Stomach smooth muscle (tissue), 2 donors: ENCODE data around the gene MSH5.

ENCODE experiments used
- H3K27ac ChIP-seq: one replicate; pipeline ENCODE4 v1.7.0; 2013; ENCODE audit warnings: mild to moderate bottlenecking, low read length, inconsistent platforms
- H3K27me3 ChIP-seq, 2 donors: one replicate each; pipeline ENCODE4 v1.7.0; 2013; ENCODE audit warnings: low read length in 2 of 2; ENCODE audit not compliant: insufficient read depth in 2 of 2, control insufficient read depth in 1 of 2
- H3K36me3 ChIP-seq, 2 donors: one replicate each; pipeline ENCODE4 v1.7.0; 2013; ENCODE audit warnings: low read length in 2 of 2; ENCODE audit not compliant: control insufficient read depth in 2 of 2, insufficient read depth in 2 of 2
- H3K4me1 ChIP-seq: one replicate; pipeline ENCODE4 v1.7.0; 2013; ENCODE audit warnings: low read length; ENCODE audit not compliant: control insufficient read depth, insufficient read depth
- H3K4me3 ChIP-seq, 2 donors: one replicate each; pipeline ENCODE4 v1.7.0; 2013; ENCODE audit warnings: low read length in 2 of 2
- H3K9ac ChIP-seq, 2 donors: one replicate each; pipeline ENCODE4 v1.7.0; 2013; ENCODE audit warnings: low read length in 2 of 2, mild to moderate bottlenecking in 1 of 2
- H3K9me3 ChIP-seq, 2 donors: one replicate each; pipeline ENCODE4 v1.7.0; 2013; ENCODE audit warnings: low read length in 2 of 2; ENCODE audit not compliant: control insufficient read depth in 2 of 2
- donor health status: healthy.
- donor health status: Pancreatic carcinoma.

MSH5 gene

DNA sequence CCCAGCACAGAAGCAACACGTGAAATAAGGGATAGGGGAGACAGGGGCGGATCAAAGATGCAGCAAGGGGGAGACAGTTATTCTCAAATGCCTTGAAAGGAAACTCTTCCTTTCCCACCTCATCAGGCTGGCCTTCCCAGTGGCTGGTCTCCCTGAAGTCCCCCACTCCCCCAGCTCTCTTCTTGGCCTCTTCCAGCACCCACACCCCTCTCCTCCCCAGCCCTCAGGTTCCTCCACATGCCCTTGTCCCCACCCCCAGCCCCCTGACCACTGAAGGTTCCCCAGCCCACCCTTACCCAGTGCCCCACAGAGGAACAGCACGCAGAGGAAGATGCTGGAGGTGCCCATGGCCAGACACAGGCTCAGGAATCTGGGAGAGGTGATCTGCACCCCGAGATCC lies 26.3 kb upstream of the MSH5 start:
- Histone ChIP-seq H3K27me3 (peaks cover 0 to 2% of the 10 kb centered on the region in 2 donors), H3K9ac (no peak overlapping the region), H3K36me3 (no peaks in the 10 kb centered on the region), H3K4me3 (no peak overlapping the region), H3K9me3 (no peaks in the 10 kb centered on the region), H3K4me1 (peaks cover 7% of the 10 kb centered on the region), H3K27ac (no peak overlapping the region)

DNA sequence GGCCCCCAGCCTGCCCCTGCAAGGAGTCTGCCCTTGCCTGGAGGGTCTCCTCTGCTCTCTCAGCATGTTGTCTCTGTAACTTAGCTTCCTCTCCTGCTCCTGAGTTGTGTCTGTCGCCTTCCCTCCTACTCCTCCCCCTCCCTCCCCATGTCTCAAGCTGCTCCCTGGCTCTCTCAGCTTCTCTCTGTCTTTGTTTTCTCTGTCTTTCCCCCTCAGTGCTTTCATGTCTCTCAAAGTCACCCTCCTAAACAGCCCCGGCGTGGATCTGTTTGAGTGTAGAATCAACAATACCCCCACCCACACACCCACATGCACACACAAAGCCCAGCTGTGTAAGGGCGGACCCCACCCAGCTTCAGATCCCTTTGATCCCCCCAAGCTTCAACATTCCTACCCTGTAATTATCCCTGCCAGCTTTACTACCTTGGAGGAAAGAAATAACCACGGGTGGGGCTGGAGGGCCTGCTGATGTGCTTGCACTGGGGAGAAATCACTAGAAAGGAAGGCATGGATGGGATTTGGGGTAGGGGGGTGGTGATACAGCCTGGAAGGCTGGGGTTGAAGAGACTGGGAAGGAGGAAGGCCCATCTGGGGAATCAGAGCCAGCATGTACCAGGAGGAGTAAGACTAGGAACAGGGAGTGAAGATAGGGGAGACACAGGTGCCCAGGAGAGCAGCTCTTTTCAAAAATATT lies 25.7 kb upstream of the MSH5 start:
- Histone ChIP-seq H3K4me1 (peaks cover 7% of the 10 kb centered on the region), H3K4me3 (no peak overlapping the region), H3K9ac (no peak overlapping the region), H3K27me3 (peaks cover 0 to 2% of the 10 kb centered on the region in 2 donors), H3K27ac (no peak overlapping the region), H3K9me3 (no peaks in the 10 kb centered on the region), H3K36me3 (no peaks in the 10 kb centered on the region)

DNA sequence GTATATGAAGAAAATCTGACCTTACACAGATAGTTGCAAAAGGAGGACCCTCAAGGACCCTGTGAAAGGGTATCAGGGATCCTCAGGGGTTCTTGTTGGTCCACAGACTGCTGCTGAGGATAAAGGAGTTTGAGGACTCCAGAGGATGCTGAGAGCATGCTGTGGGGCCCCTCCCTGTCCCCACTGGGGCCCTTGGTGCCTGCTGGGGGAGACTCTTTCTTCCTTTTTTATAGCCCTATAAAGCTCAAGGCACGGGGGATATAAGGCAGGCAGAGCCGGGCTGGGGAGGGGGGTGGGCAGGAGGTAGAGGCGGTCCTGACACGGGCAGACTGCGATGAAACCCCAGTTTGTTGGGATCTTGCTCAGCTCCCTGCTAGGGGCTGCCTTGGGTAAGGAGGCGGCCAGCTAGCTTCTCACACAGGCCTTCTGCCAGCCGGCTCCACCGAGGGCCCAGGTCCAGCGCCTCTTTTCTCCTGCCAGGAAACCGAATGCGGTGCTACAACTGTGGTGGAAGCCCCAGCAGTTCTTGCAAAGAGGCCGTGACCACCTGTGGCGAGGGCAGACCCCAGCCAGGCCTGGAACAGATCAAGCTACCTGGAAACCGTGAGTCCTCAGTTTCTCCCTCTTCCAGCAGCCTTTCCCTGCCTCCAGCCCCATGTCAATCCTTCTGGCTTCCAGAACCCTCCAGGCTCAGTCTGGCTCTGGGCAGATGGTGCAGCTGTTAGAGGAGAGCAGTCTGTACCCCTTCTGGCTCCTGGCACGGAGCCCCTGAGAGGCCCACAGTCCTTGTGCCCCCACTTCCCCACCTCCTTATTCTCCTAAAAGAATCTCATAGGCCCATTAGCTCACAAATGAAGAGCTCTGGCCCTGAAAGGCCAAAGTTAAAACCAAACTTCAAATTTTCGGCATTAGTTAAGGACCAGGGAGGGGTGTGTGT lies 24.5 kb upstream of the MSH5 start, which contains the start of gene LY6G6D:
TSS of gene LY6G6D (plus strand) at position 327 of the 937 bp plus-strand sequence. CDS start at position 335, 8 bp downstream.
- Histone ChIP-seq H3K9ac (no peak within 1 kb of the TSS), H3K27ac (no peak within 1 kb of the TSS)

DNA sequence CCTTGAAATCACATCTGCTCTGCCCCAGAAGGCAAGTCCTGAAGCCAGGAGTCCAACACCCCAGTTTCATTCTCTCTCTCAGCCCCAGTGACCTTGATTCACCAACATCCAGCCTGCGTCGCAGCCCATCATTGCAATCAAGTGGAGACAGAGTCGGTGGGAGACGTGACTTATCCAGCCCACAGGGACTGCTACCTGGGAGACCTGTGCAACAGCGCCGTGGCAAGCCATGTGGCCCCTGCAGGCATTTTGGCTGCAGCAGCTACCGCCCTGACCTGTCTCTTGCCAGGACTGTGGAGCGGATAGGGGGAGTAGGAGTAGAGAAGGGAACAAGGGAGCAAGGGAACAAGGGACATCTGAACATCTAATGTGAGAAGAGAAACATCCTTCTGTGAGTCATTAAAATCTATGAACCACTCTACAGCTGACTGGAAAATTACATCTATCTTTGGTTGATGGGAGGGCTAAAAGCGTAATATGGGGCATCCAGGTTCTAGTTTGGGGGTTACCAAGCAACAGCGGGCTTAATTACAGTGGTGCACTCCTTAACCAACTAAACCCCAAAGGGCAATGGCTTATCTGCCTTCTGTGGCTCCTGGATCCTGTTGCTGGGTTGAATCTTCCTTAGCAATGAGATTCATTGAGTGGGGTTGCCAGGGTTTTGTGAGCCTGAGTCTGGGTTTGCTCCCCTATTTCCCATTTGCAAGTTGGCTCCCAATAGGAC lies 22.1 kb upstream of the MSH5 start:
- Histone ChIP-seq H3K9ac (no peak overlapping the region), H3K27me3 (no peaks in the 10 kb centered on the region), H3K4me1 (peaks cover 7% of the 10 kb centered on the region), H3K9me3 (no peaks in the 10 kb centered on the region), H3K36me3 (no peaks in the 10 kb centered on the region), H3K4me3 (no peak overlapping the region), H3K27ac (no peak overlapping the region)

More for the DNA sequence above, 24.5 kb upstream of the MSH5 start, which contains the start of gene LY6G6D:
- no peaks in the 10 kb centered on the region for H3K27me3 ChIP-seq
- no peaks in the 10 kb centered on the region for H3K36me3 ChIP-seq
- H3K4me1 ChIP-seq, result peaks cover 7% of the 10 kb centered on the region
- H3K9me3 ChIP-seq, result no peaks in the 10 kb centered on the region
- no peak within 1 kb of the TSS for H3K4me3 ChIP-seq

DNA sequence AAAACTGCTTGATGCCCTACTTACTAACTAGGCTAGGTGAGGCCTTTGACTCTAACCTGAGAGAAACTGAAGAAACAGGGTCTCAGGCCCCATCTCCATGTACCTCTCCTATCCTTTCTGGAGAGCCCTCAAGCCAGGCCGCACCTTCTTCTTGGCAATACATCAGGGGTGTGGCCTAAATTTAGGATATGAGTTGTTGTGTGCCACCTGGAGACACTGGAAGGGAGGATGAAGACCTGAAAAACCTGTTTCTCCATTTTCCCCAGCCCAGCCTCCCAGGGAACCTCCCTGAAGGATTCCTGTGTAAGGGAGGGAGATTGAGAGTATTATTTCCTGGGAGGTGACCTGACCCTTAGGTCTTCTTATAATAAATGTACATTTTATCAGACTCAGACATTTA lies 21.5 kb upstream of the MSH5 start:
- no peaks in the 10 kb centered on the region for H3K27me3 ChIP-seq
- no peak overlapping the region for H3K27ac ChIP-seq
- H3K9me3 ChIP-seq, result no peaks in the 10 kb centered on the region
- no peak overlapping the region for H3K9ac ChIP-seq
- H3K36me3 ChIP-seq, result no peaks in the 10 kb centered on the region
- H3K4me1 ChIP-seq, result peaks cover 7% of the 10 kb centered on the region
- no peak overlapping the region for H3K4me3 ChIP-seq

DNA sequence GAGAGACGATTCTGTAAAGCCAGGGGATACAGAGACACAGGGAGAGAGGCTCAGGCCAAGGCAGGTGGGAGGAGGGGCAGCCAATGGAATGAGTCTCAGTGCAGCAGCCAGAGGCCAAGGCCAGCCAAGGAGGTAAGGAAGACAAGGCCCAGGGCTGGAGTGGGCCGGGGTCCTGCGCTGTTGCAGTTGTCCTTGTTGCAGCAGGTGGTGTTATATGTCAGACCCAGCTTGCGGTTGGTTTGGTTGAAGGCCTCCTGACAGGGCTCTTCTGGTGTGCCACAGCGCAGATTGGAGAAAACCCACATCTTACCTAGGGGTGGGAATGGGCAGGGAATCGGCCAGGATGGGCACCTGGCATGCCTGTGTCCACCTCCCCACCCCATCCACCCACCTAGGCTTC lies 20.8 kb upstream of the MSH5 start:
- H3K9me3 ChIP-seq, result no peaks in the 10 kb centered on the region
- no peaks in the 10 kb centered on the region for H3K36me3 ChIP-seq
- no peak overlapping the region for H3K27ac ChIP-seq
- H3K4me3 ChIP-seq, result no peak overlapping the region
- H3K9ac ChIP-seq, result no peak overlapping the region
- H3K27me3 ChIP-seq, result no peaks in the 10 kb centered on the region
- peaks cover 7% of the 10 kb centered on the region for H3K4me1 ChIP-seq

DNA sequence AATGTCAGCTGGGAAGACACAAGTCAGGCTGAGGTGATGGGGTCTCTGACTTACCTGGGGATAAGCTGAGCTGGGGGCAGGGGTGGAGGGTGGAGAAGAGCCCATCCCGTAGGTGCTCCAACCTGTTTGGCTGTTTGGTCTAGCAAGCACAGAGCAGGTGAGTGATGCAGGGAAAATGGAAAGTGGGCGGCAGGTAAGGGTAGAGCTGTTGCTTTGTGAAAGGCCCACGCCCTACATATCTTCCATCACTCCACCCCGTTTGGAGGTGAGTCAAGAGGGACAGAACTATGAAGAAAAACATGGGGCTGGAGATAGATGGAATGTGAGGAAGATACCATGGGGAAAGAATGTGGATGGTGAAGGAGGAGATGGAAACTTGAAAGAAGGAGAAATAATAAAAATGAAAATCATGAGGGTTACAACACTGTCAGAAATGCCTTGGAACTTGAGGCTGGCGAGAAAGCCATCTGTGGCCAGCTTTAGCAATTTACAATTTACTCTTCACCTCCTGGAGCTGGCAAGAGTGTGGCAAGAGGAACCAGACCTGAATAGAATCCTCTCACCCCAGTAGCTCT lies 19.5 kb upstream of the MSH5 start:
- Histone ChIP-seq H3K27me3 (no peaks in the 10 kb centered on the region), H3K4me1 (peaks cover 3% of the 10 kb centered on the region), H3K27ac (no peak overlapping the region), H3K4me3 (no peak overlapping the region), H3K36me3 (peaks cover 0 to 2% of the 10 kb centered on the region in 2 donors), H3K9ac (no peak overlapping the region), H3K9me3 (no peaks in the 10 kb centered on the region)

DNA sequence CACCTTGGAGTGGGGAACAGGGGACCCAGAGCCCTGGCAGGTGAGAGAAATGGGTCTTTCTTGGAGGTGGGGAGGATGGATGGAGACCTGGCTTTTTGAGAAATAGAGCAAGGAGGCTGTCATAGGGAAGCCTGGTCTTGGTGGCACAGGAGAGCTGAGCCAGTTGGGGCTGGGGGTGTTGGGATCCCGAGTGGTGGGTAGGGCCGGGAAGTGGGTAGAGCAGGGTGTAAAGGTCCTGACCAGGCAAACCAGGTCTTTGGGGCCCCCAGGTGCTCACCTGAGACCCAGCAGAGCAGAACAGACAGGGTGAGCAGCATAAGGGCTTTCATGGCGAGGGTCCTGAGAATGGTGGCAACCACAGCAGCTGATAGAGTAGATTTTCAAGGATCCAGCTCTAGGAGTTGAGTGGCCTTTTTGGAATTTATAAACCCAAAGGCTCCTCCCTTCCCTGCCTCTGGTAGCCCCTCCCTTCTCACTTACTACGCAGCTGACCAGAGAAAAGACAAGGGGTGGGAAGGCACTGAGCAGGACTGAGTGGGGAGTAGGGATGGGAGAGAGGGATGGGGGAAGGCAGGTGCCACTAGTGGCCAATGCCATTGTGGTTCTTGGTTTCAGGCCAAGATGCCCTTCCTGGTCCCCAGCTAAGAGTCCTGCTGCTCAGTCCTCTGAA lies 18.3 kb upstream of the MSH5 start, which contains the start of gene LY6G6C:
TSS of gene LY6G6C (minus strand) at position 396 of the 670 bp plus-strand sequence. CDS start at position 329, 67 bp downstream.
- Histone ChIP-seq H3K27me3 (no peaks in the 10 kb centered on the region), H3K27ac (no peak within 1 kb of the TSS), H3K36me3 (peaks cover 8% of the 10 kb centered on the region in 2 donors), H3K9ac (no peak within 1 kb of the TSS), H3K4me3 (no peak within 1 kb of the TSS), H3K4me1 (no peaks in the 10 kb centered on the region), H3K9me3 (no peaks in the 10 kb centered on the region)

DNA sequence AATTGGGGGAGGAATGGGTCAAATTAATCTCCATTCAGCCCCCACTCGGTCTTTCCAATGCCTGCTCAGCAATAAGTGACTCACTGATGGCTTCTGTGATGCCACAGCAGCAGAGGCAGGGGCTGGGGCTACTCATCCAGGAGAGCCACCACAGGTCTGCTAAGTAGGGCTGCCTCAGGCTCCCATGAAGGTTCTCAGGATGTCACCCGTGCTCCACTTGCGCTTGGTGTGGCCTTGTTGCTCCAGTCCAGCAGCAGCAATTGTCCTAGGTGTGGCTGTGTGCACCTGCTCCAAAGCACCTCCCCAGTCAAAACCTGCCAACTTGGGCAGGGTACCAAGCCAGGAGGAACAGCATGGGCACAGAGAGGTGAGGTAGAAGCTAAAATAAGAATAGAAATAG lies 17.6 kb upstream of the MSH5 start:
- Histone ChIP-seq H3K36me3 (peaks cover 10 to 14% of the 10 kb centered on the region in 2 donors), H3K27ac (no peak overlapping the region), H3K4me1 (no peaks in the 10 kb centered on the region)

More for the DNA sequence above, 17.6 kb upstream of the MSH5 start:
- Histone ChIP-seq H3K4me3 (no peak overlapping the region), H3K27me3 (no peaks in the 10 kb centered on the region), H3K9ac (no peak overlapping the region), H3K9me3 (no peaks in the 10 kb centered on the region)
